Neural progenitor cell (in vitro differentiated cells): ENCODE data around the gene CYBA. TPM values are rescaled to one million over a fixed set of nuclear protein-coding genes. Genes with fewer than 3 reads are reported as not detected.
A peak's percentile ranks its signal among the peaks of the same experiment; 100 is the strongest.

ENCODE experiments used
- DNase-seq: peaks from one replicate; pipeline ENCODE4 v3.0.0-alpha.2; 2016; ENCODE audit warnings: low spot score
- H2AFZ ChIP-seq: fragments of 200-600 bp; sonication (generic); replicated peaks from 2 replicates; pipeline ENCODE4 v1.6.1; 2016; ENCODE audit warnings: antibody characterized with exemption
- H3F3A ChIP-seq: fragments of 200-600 bp; sonication (generic); 2 replicates; pipeline ENCODE4 v1.6.1; 2016; ENCODE audit warnings: antibody characterized with exemption, low read depth
- H3K27ac ChIP-seq: fragments of 200-600 bp; sonication (generic); 2 replicates; pipeline ENCODE4 v1.5.1; 2016; ENCODE audit warnings: mild to moderate bottlenecking
- H3K27me3 ChIP-seq: fragments of 200-600 bp; sonication (generic); 2 replicates; pipeline ENCODE4 v1.6.1; 2016; ENCODE audit warnings: mild to moderate bottlenecking, moderate library complexity
- H3K36me3 ChIP-seq: fragments of 200-600 bp; sonication (generic); 2 replicates; pipeline ENCODE4 v1.5.1; 2016
- H3K4me1 ChIP-seq: fragments of 200-600 bp; sonication (generic); 2 replicates; pipeline ENCODE4 v1.6.1; 2016; ENCODE audit warnings: mixed run types
- H3K4me2 ChIP-seq: fragments of 200-600 bp; sonication (generic); 2 replicates; pipeline ENCODE4 v1.6.1; 2016
- H3K4me3 ChIP-seq: fragments of 200-600 bp; sonication (generic); 2 replicates; pipeline ENCODE4 v1.5.1; 2016
- H3K79me2 ChIP-seq: fragments of 200-600 bp; sonication (generic); 2 replicates; pipeline ENCODE4 v1.6.1; 2016; ENCODE audit warnings: low read depth
- H3K9ac ChIP-seq: fragments of 200-600 bp; sonication (generic); 2 replicates; pipeline ENCODE4 v1.6.1; 2016
- H3K9me3 ChIP-seq: fragments of 200-600 bp; sonication (generic); 2 replicates; pipeline ENCODE4 v1.5.1; 2016; ENCODE audit warnings: low read depth
- H4K20me1 ChIP-seq: fragments of 200-600 bp; sonication (generic); 2 replicates; pipeline ENCODE4 v1.6.1; 2016; ENCODE audit warnings: low read depth
- H3K27ac Mint-ChIP-seq: 3 replicates; pipeline ENCODE4 v1.8.0; 2021; ENCODE audit warnings: mixed read lengths
- H3K27me3 Mint-ChIP-seq: 2 replicates; pipeline ENCODE4 v1.8.0; 2022; ENCODE audit warnings: low read depth, mild to moderate bottlenecking, inconsistent platforms, moderate library complexity, mixed read lengths; ENCODE audit not compliant: insufficient read depth
- H3K36me3 Mint-ChIP-seq: 3 replicates; pipeline ENCODE4 v1.8.0; 2021; ENCODE audit warnings: mixed read lengths
- H3K4me1 Mint-ChIP-seq: 3 replicates; pipeline ENCODE4 v1.8.0; 2021; ENCODE audit warnings: mixed read lengths
- H3K4me3 Mint-ChIP-seq: 3 replicates; pipeline ENCODE4 v1.8.0; 2021; ENCODE audit warnings: mild to moderate bottlenecking, moderate library complexity, mixed read lengths
- H3K9me3 Mint-ChIP-seq: 3 replicates; pipeline ENCODE4 v1.8.0; 2020; ENCODE audit warnings: mixed read lengths
- CTCF ChIP-seq: fragments of 200-600 bp; sonication (generic); IDR thresholded peaks from 2 replicates; pipeline ENCODE4 v1.5.1; 2017; ENCODE audit warnings: antibody characterized with exemption, mild to moderate bottlenecking
- EZH2 ChIP-seq: fragments of 200-600 bp; sonication (generic); IDR thresholded peaks from 2 replicates; pipeline ENCODE4 v1.6.1; 2017; ENCODE audit warnings: antibody characterized with exemption, mild to moderate bottlenecking, moderate library complexity
- EZH2phosphoT487 ChIP-seq: fragments of 200-600 bp; sonication (generic); IDR thresholded peaks from 2 replicates; pipeline ENCODE4 v1.6.1; 2017; ENCODE audit warnings: antibody characterized with exemption
- total RNA-seq: library from RNA; depleted of rRNA; stranded (reverse); fragments of >200 nt; gene quantifications from 2 replicates; pipeline ENCODE4 v1.2.3, GENCODE V29; 2015; ENCODE audit warnings: low replicate concordance

Gene CYBA
- total RNA-seq, 1 donor from 2014 or later = 29.9 TPM

- no peaks in the 10 kb centered on the region for H3K36me3 ChIP-seq
- H3K27ac Mint-ChIP-seq = no peak overlapping the region
Observed at GRCh38 chr16:88655733-88656281, 5.0 kb upstream of the CYBA start.

GRCh38 chr16:88655053-88655732 is 4.3 kb upstream of the CYBA start:
- H3F3A ChIP-seq = peaks cover 10% of the 10 kb centered on the region
- H3K4me1 ChIP-seq = peaks cover 5% of the 10 kb centered on the region
- H3K4me3 ChIP-seq = no peak overlapping the region
- Mint-ChIP-seq H3K4me1 (peaks cover 11% of the 10 kb centered on the region), H3K27me3 (peaks cover 8% of the 10 kb centered on the region), H3K4me3 (peak overlapping the region; percentile 48), H3K27ac (no peak overlapping the region), H3K9me3 (no peaks in the 10 kb centered on the region), H3K36me3 (peaks cover 2% of the 10 kb centered on the region)
- H3K27me3 ChIP-seq = no peaks in the 10 kb centered on the region
- H3K36me3 ChIP-seq = no peaks in the 10 kb centered on the region
- no peak overlapping the region for H3K27ac ChIP-seq
- no peaks in the 10 kb centered on the region for H3K9me3 ChIP-seq
- no peak overlapping the region for H2AFZ ChIP-seq
- H4K20me1 ChIP-seq = peaks cover 32% of the 10 kb centered on the region
- H3K9ac ChIP-seq = no peak overlapping the region
- TF ChIP-seq CTCF (no peak), EZH2phosphoT487 (no peak), EZH2 (no peak)
- DNase-seq = no peak
- H3K4me2 ChIP-seq = no peak overlapping the region
- peaks cover 18% of the 10 kb centered on the region for H3K79me2 ChIP-seq

More at GRCh38 chr16:88655733-88656281, 5.0 kb upstream of the CYBA start:
- H2AFZ ChIP-seq = no peak overlapping the region
- Mint-ChIP-seq H3K27me3 (peaks cover 7% of the 10 kb centered on the region), H3K36me3 (peaks cover 2% of the 10 kb centered on the region), H3K4me3 (no peak overlapping the region), H3K9me3 (no peaks in the 10 kb centered on the region), H3K4me1 (peaks cover 10% of the 10 kb centered on the region)
- H3K9ac ChIP-seq = no peak overlapping the region
- H3K4me2 ChIP-seq = no peak overlapping the region
- H3F3A ChIP-seq = peaks cover 10% of the 10 kb centered on the region
- no peak overlapping the region for H3K4me3 ChIP-seq
- no peaks in the 10 kb centered on the region for H3K9me3 ChIP-seq
- peaks cover 5% of the 10 kb centered on the region for H3K4me1 ChIP-seq
- no peaks in the 10 kb centered on the region for H3K27me3 ChIP-seq
- TF ChIP-seq CTCF (no peak), EZH2phosphoT487 (no peak), EZH2 (no peak)
- no peak overlapping the region for H3K27ac ChIP-seq
- DNase-seq = no peak
- peaks cover 21% of the 10 kb centered on the region for H3K79me2 ChIP-seq
- peaks cover 35% of the 10 kb centered on the region for H4K20me1 ChIP-seq

GRCh38 chr16:88654363-88655052 is 3.7 kb upstream of the CYBA start:
- Histone ChIP-seq H3K4me3 (no peak overlapping the region), H3K4me1 (peaks cover 10% of the 10 kb centered on the region), H2AFZ (no peak overlapping the region), H3K9ac (no peak overlapping the region), H3K9me3 (no peaks in the 10 kb centered on the region), H3K36me3 (no peaks in the 10 kb centered on the region), H3K27ac (no peak overlapping the region), H3K27me3 (no peaks in the 10 kb centered on the region), H3F3A (peaks cover 6% of the 10 kb centered on the region), H3K79me2 (peaks cover 16% of the 10 kb centered on the region), H3K4me2 (no peak overlapping the region), H4K20me1 (peaks cover 27% of the 10 kb centered on the region)
- Mint-ChIP-seq H3K27ac (no peak overlapping the region), H3K27me3 (peaks cover 10% of the 10 kb centered on the region), H3K36me3 (peaks cover 2% of the 10 kb centered on the region), H3K9me3 (no peaks in the 10 kb centered on the region), H3K4me1 (peaks cover 11% of the 10 kb centered on the region), H3K4me3 (no peak overlapping the region)
- TF ChIP-seq EZH2 (no peak), EZH2phosphoT487 (no peak), CTCF (no peak)
- DNase-seq = no peak
